Natural killer cell treated with Interleukin-12 subunit alpha and Interleukin-12 subunit beta and Interleukin-15 and Interleukin-18, amount 100 ng/mL, for 72 hours (primary cell): Measurements from ENCODE around the gene LAIR1. TPM values are rescaled to one million over a fixed set of nuclear protein-coding genes. Genes with fewer than 3 reads are reported as not detected.
"Not testable (repeated sequence)": the region's sequence is repeated elsewhere in the genome, so short reads cannot be mapped to it uniquely, and the experiment has no call there.

Source experiments
- ATAC-seq, 2 donors: fragments of 150-1000 bp; cut with Tn5 transposase in 1 of 2; sonication (Bioruptor Pico), chemical (Tn5 transposase) in 1 of 2; 2 replicates each; pipeline ENCODE4 v1.10.0; 2021
- DNase-seq: peaks from one replicate; pipeline ENCODE4 v3.0.0; 2022; ENCODE audit warnings: low spot score
- H3K27ac Mint-ChIP-seq, 2 donors: 1 replicate in 1 of 2; 2 replicates in 1 of 2; pipeline ENCODE4 v1.8.0; 2022; ENCODE audit warnings: mixed read lengths in 2 of 2, mild to moderate bottlenecking in 1 of 2, moderate library complexity in 1 of 2
- H3K27me3 Mint-ChIP-seq, 2 donors: 1 replicate in 1 of 2; 2 replicates in 1 of 2; pipeline ENCODE4 v1.8.0; 2022; ENCODE audit warnings: mixed read lengths in 2 of 2
- H3K36me3 Mint-ChIP-seq: one replicate; pipeline ENCODE4 v1.8.0; 2022; ENCODE audit warnings: mixed read lengths
- H3K4me1 Mint-ChIP-seq, 2 donors: 1 replicate in 1 of 2; 2 replicates in 1 of 2; pipeline ENCODE4 v1.8.0; 2022; ENCODE audit warnings: low read depth in 2 of 2, mixed read lengths in 2 of 2, mild to moderate bottlenecking in 1 of 2
- H3K4me3 Mint-ChIP-seq: one replicate; pipeline ENCODE4 v1.8.0; 2022; ENCODE audit warnings: mixed read lengths
- H3K9me3 Mint-ChIP-seq: 2 replicates; pipeline ENCODE4 v1.8.0; 2022; ENCODE audit warnings: mixed read lengths
- total RNA-seq, 2 donors: library from RNA; stranded (reverse); gene quantifications; one replicate each; pipeline ENCODE4 v1.2.3, GENCODE V29; 2022

The LAIR1 gene
- total RNA-seq, 2 donors from 2014 or later: 40.5 to 60.2 TPM

- DNase-seq (peak; percentile 76), ATAC-seq (peak; percentile 85 to 89)
- H3K36me3 Mint-ChIP-seq, H3K27me3 Mint-ChIP-seq, H3K9me3 Mint-ChIP-seq: not testable (repeated sequence)
- peak overlapping the region; percentile 78 for H3K4me3 Mint-ChIP-seq
- H3K4me1 Mint-ChIP-seq: peaks cover 45 to 59% of the 10 kb centered on the region in 2 donors
- H3K27ac Mint-ChIP-seq: peak overlapping the region in 1 of 2 donors; percentile 73
Observed at GRCh38 chr19:54370434-54370796, 5.7 kb upstream of the LAIR1 start.

- ATAC-seq: peak in 1 of 2 donors; percentile 54
- Mint-ChIP-seq H3K27ac (peak overlapping the region; percentile 62 to 73), H3K4me1 (peaks cover 43 to 55% of the 10 kb centered on the region in 2 donors), H3K4me3 (peak overlapping the region; percentile 78)
- not testable (repeated sequence) for H3K36me3 Mint-ChIP-seq, H3K9me3 Mint-ChIP-seq, H3K27me3 Mint-ChIP-seq, DNase-seq
Observed at GRCh38 chr19:54369688-54370433, 5.1 kb upstream of the LAIR1 start.

GRCh38 chr19:54369082-54369687 lies 4.5 kb upstream of the LAIR1 start:
- Mint-ChIP-seq H3K4me1 (peaks cover 48 to 57% of the 10 kb centered on the region in 2 donors), H3K9me3 (no peaks in the 10 kb centered on the region), H3K36me3 (no peaks in the 10 kb centered on the region), H3K4me3 (peak overlapping the region; percentile 78), H3K27ac (peak overlapping the region; percentile 62 to 73), H3K27me3 (peaks cover 0 to 4% of the 10 kb centered on the region in 2 donors)
- DNase-seq (no peak), ATAC-seq (no peak)

- H3K4me1 Mint-ChIP-seq: peaks cover 55 to 59% of the 10 kb centered on the region in 2 donors
- no peak overlapping the region for H3K4me3 Mint-ChIP-seq
- peak overlapping the region in 1 of 2 donors; percentile 91 for H3K27ac Mint-ChIP-seq
- H3K27me3 Mint-ChIP-seq: peaks cover 0 to 4% of the 10 kb centered on the region in 2 donors
- no peaks in the 10 kb centered on the region for H3K9me3 Mint-ChIP-seq
- DNase-seq: no peak
- no peaks in the 10 kb centered on the region for H3K36me3 Mint-ChIP-seq
- no peak for ATAC-seq
Observed at GRCh38 chr19:54366811-54367210, 2.1 kb upstream of the LAIR1 start.

- not testable (repeated sequence) for H3K27me3 Mint-ChIP-seq, H3K36me3 Mint-ChIP-seq, ATAC-seq, H3K9me3 Mint-ChIP-seq, DNase-seq
- Mint-ChIP-seq H3K27ac (peak overlapping the region in 1 of 2 donors; percentile 91), H3K4me3 (peak overlapping the region; percentile 39), H3K4me1 (peaks cover 61 to 64% of the 10 kb centered on the region in 2 donors)
Observed at GRCh38 chr19:54365798-54366197, 1.1 kb upstream of the LAIR1 start.

- not testable (repeated sequence) for DNase-seq, H3K36me3 Mint-ChIP-seq
- peaks cover 43 to 52% of the 10 kb centered on the region in 2 donors for H3K4me1 Mint-ChIP-seq
Observed at GRCh38 chr19:54361680-54362422, 2.9 kb downstream of the LAIR1 start.

GRCh38 chr19:54359149-54359820 lies 5.4 kb downstream of the LAIR1 start:
- ATAC-seq (peak; percentile 81 to 84), DNase-seq (peak; percentile 80)
- not testable (repeated sequence) for H3K27me3 Mint-ChIP-seq, H3K36me3 Mint-ChIP-seq, H3K4me3 Mint-ChIP-seq, H3K9me3 Mint-ChIP-seq
- Mint-ChIP-seq H3K4me1 (peaks cover 28 to 37% of the 10 kb centered on the region in 2 donors), H3K27ac (peak overlapping the region in 1 of 2 donors; percentile 62)

More at GRCh38 chr19:54361680-54362422, 2.9 kb downstream of the LAIR1 start:
- not testable (repeated sequence) for H3K9me3 Mint-ChIP-seq, H3K27me3 Mint-ChIP-seq
- Mint-ChIP-seq H3K27ac (peak overlapping the region; percentile 91 to 98), H3K4me3 (peak overlapping the region; percentile 87)
- ATAC-seq: peak; percentile 56 to 71

GRCh38 chr19:54357381-54357780 lies 7.3 kb downstream of the LAIR1 start:
- peaks cover 22 to 25% of the 10 kb centered on the region in 2 donors for H3K4me1 Mint-ChIP-seq
- no peak overlapping the region for H3K4me3 Mint-ChIP-seq
- H3K9me3 Mint-ChIP-seq: no peaks in the 10 kb centered on the region
- DNase-seq (no peak), ATAC-seq (no peak)
- no peaks in the 10 kb centered on the region for H3K27me3 Mint-ChIP-seq
- H3K36me3 Mint-ChIP-seq: no peaks in the 10 kb centered on the region
- peak overlapping the region in 1 of 2 donors; percentile 14 for H3K27ac Mint-ChIP-seq

- Mint-ChIP-seq H3K4me1 (peaks cover 14 to 18% of the 10 kb centered on the region in 2 donors), H3K27ac (peak overlapping the region in 1 of 2 donors; percentile 14), H3K4me3 (no peak overlapping the region), H3K9me3 (no peaks in the 10 kb centered on the region), H3K36me3 (no peaks in the 10 kb centered on the region), H3K27me3 (no peaks in the 10 kb centered on the region)
- no peak for DNase-seq
- no peak for ATAC-seq
Observed at GRCh38 chr19:54356444-54357056, 8.2 kb downstream of the LAIR1 start.

- no peaks in the 10 kb centered on the region for H3K9me3 Mint-ChIP-seq
- no peak overlapping the region for H3K27ac Mint-ChIP-seq
- ATAC-seq (no peak), DNase-seq (no peak)
- no peaks in the 10 kb centered on the region for H3K27me3 Mint-ChIP-seq
- H3K4me1 Mint-ChIP-seq: peaks cover 5 to 10% of the 10 kb centered on the region in 2 donors
- no peak overlapping the region for H3K4me3 Mint-ChIP-seq
- no peaks in the 10 kb centered on the region for H3K36me3 Mint-ChIP-seq
Observed at GRCh38 chr19:54355675-54356074, 9.1 kb downstream of the LAIR1 start.

- Mint-ChIP-seq H3K4me3 (no peak overlapping the region), H3K27me3 (no peaks in the 10 kb centered on the region), H3K27ac (no peak overlapping the region), H3K4me1 (peaks cover 5 to 10% of the 10 kb centered on the region in 2 donors), H3K9me3 (no peaks in the 10 kb centered on the region), H3K36me3 (no peaks in the 10 kb centered on the region)
- ATAC-seq (no peak), DNase-seq (no peak)
Observed at GRCh38 chr19:54354761-54355160, 10.0 kb downstream of the LAIR1 start.

- H3K9me3 Mint-ChIP-seq: no peaks in the 10 kb centered on the region
- H3K4me3 Mint-ChIP-seq: no peak overlapping the region
- H3K27ac Mint-ChIP-seq: peak overlapping the region; percentile 16 to 42
- no peak for DNase-seq
- H3K4me1 Mint-ChIP-seq: peaks cover 5 to 18% of the 10 kb centered on the region in 2 donors
- peaks cover 8 to 16% of the 10 kb centered on the region in 2 donors for H3K27me3 Mint-ChIP-seq
- no peak for ATAC-seq
- no peaks in the 10 kb centered on the region for H3K36me3 Mint-ChIP-seq
Observed at GRCh38 chr19:54352546-54352945, 12.2 kb downstream of the LAIR1 start.

GRCh38 chr19:54352041-54352440 lies 12.7 kb downstream of the LAIR1 start:
- DNase-seq (no peak), ATAC-seq (no peak)
- H3K27me3 Mint-ChIP-seq: peaks cover 10 to 17% of the 10 kb centered on the region in 2 donors
- no peaks in the 10 kb centered on the region for H3K9me3 Mint-ChIP-seq
- peaks cover 5 to 18% of the 10 kb centered on the region in 2 donors for H3K4me1 Mint-ChIP-seq
- no peaks in the 10 kb centered on the region for H3K36me3 Mint-ChIP-seq
- H3K27ac Mint-ChIP-seq: peak overlapping the region in 1 of 2 donors; percentile 16
- no peak overlapping the region for H3K4me3 Mint-ChIP-seq
